Tibial nerve (tissue), 4 donors: ENCODE results near the gene KCNC3. TPM values are rescaled to one million over a fixed set of nuclear protein-coding genes. Genes with fewer than 3 reads are reported as not detected.

Experiments
- DNase-seq, 2 donors: peaks; one replicate each; pipeline ENCODE4 v3.0.0-alpha.2; 2019; ENCODE audit warnings: low spot score in 2 of 2
- H3K27ac ChIP-seq, 4 donors: fragments of 200-600 bp; sonication (generic) in 3 of 4; one replicate each; pipeline ENCODE4 v1.5.1; 2017 to 2019; ENCODE audit warnings: mild to moderate bottlenecking in 1 of 4
- H3K27me3 ChIP-seq, 2 donors: fragments of 200-600 bp; sonication (generic) in 1 of 2; one replicate each; pipeline versions ENCODE4 v1.5.1 to v1.6.0; 2017 to 2019
- H3K36me3 ChIP-seq, 3 donors: fragments of 200-600 bp; sonication (generic); one replicate each; pipeline ENCODE4 v1.5.1; 2018 to 2019
- H3K4me1 ChIP-seq, 4 donors: fragments of 200-600 bp; sonication (generic) in 3 of 4; one replicate each; pipeline ENCODE4 v1.5.1; 2017 to 2019
- H3K4me3 ChIP-seq, 4 donors: fragments of 200-600 bp; sonication (generic) in 3 of 4; one replicate each; pipeline ENCODE4 v1.5.1; 2017 to 2019; ENCODE audit warnings: mild to moderate bottlenecking in 1 of 4, moderate library complexity in 1 of 4
- H3K9me3 ChIP-seq, 4 donors: fragments of 200-600 bp; sonication (generic) in 3 of 4; one replicate each; pipeline ENCODE4 v1.5.1; 2017 to 2019
- CTCF ChIP-seq, 5 experiments: fragments of 200-600 bp in 3 of 5; fragments of 450-650 bp in 2 of 5; sonication (generic) in 3 of 5; IDR thresholded peaks; one replicate each; pipeline ENCODE4 v1.5.1; 2016 to 2019; ENCODE audit warnings: antibody characterized with exemption in 5 of 5, mild to moderate bottlenecking in 3 of 5, moderate library complexity in 2 of 5
- EP300 ChIP-seq, 2 donors: sonication (generic); formaldehyde crosslinking; IDR thresholded peaks; one replicate each; pipeline ENCODE4 v1.6.1; 2017; ENCODE audit warnings: antibody characterized with exemption in 2 of 2, mild to moderate bottlenecking in 1 of 2
- POLR2A ChIP-seq, 2 donors: fragments of 450-650 bp; IDR thresholded peaks; one replicate each; pipeline ENCODE4 v1.6.1; 2017; ENCODE audit warnings: antibody characterized with exemption in 2 of 2, mild to moderate bottlenecking in 2 of 2, moderate library complexity in 2 of 2
- WGBS, 2 donors: methylation state at CpG; one replicate each; pipeline ENCODE4 v1.1.5; 2018; 5-methylcytosine and 5-hydroxymethylcytosine counted together
- total RNA-seq, 4 donors: library from RNA; depleted of rRNA; stranded (reverse); fragments of >200 nt; gene quantifications; one replicate each; pipeline ENCODE4 v1.1.0, GENCODE V29; 2016

KCNC3 gene
- 1 to 10 TPM in 1 of 4 donors, under 1 TPM in 3; 0.21 to 1.2 (median 0.71) TPM for total RNA-seq

DNA sequence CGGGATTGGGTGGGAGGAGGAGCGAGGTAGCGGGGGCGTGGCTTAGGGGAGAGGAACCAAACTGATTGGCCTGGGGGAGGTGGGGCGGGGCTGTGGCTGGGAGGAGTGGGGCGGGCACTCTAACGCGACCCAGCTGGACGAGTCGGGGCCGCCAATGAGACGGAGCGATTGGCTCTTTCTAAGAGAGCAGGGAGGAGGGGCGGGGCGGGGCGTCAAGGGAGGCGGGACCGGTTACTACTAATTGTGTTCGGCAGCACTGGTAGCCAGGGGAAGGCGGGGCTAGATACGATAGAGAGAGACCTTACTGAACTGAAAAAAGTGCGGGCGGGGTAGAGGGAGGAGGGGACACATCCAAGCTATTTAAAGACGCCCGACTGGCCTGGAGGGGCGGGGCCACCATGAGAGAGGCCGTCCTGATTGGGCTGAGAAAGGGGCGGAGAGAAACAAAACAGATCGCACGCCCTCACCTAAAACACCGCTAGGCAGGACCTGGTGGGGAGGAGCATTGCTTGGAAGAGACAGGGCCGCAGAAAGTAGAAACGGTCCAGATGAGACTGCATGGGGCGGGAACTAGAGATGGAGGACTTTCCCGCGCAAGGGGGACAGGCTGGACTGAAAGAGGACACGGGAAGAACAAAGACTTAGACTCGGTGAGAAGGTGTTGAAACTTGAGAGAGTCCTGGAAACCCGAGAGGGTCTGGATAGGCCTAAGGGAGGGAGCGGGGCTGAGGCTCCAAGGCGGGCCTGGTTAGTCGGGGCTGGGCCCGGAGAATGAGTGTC lies at the start of gene KCNC3:
TSS of gene KCNC3 (minus strand) at position 232 of the 780 bp plus-strand sequence. CDS start 295 bp downstream, outside the sequence.
- H3K36me3 ChIP-seq: no peaks in the 10 kb centered on the region
- WGBS, 2 donors: 1 to 2% methylated on average over 37 to 43 of the region's 43 CpGs
- no peaks in the 10 kb centered on the region for H3K9me3 ChIP-seq
- peak within 1 kb of the TSS in 3 of 4 donors; percentile 19 to 48 (median 23) for H3K4me3 ChIP-seq
- peaks cover 0 to 77% of the 10 kb centered on the region in 2 donors for H3K27me3 ChIP-seq
- H3K4me1 ChIP-seq: peaks cover 0 to 68% (median 19%) of the 10 kb centered on the region in 4 donors
- peak; percentile 90 to 94 for DNase-seq
- H3K27ac ChIP-seq: peak within 1 kb of the TSS; percentile 28 to 81 (median 70)
- peak in 1 of 2 donors; percentile 59 for TF ChIP-seq POLR2A (IDR thresholded peaks at IDR 0.05)
- TF ChIP-seq EP300 (IDR thresholded peaks at IDR 0.05): peak in 1 of 2 donors; percentile 67
- TF ChIP-seq CTCF (IDR thresholded peaks at IDR 0.05): no peak

GRCh38 chr19:50378863-50379236 lies 49.7 kb upstream of the KCNC3 start:
- 95 to 96% methylated on average over 7 to 8 of the region's 10 CpGs for WGBS, 2 donors
- no peak for TF ChIP-seq EP300 (IDR thresholded peaks at IDR 0.05)
- TF ChIP-seq POLR2A (IDR thresholded peaks at IDR 0.05): no peak
- no peak for TF ChIP-seq CTCF (IDR thresholded peaks at IDR 0.05)
- Histone ChIP-seq H3K4me3 (no peak overlapping the region), H3K9me3 (no peaks in the 10 kb centered on the region), H3K36me3 (peaks cover 0 to 63% (median 24%) of the 10 kb centered on the region in 3 donors), H3K27me3 (no peaks in the 10 kb centered on the region), H3K4me1 (peaks cover 0 to 61% (median 23%) of the 10 kb centered on the region in 4 donors), H3K27ac (peak overlapping the region in 1 of 4 donors; percentile 70)
- no peak for DNase-seq

DNA sequence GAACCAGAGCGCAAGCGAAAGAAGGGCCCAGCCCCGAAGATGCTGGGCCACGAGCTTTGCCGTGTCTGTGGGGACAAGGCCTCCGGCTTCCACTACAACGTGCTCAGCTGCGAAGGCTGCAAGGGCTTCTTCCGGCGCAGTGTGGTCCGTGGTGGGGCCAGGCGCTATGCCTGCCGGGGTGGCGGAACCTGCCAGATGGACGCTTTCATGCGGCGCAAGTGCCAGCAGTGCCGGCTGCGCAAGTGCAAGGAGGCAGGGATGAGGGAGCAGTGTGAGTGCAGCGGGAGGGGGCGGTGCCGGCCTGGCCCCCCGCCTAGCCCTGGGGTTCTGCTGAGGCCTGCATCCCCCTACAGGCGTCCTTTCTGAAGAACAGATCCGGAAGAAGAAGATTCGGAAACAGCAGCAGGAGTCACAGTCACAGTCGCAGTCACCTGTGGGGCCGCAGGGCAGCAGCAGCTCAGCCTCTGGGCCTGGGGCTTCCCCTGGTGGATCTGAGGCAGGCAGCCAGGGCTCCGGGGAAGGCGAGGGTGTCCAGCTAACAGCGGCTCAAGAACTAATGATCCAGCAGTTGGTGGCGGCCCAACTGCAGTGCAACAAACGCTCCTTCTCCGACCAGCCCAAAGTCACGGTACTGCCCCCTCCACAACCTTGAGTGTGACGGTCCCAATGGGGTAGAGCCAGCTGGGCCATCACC lies 49.1 kb upstream of the KCNC3 start:
- peak overlapping the region in 1 of 4 donors; percentile 70 for H3K27ac ChIP-seq
- H3K9me3 ChIP-seq: no peaks in the 10 kb centered on the region
- no peak for TF ChIP-seq EP300 (IDR thresholded peaks at IDR 0.05)
- no peak for TF ChIP-seq CTCF (IDR thresholded peaks at IDR 0.05)
- no peak for TF ChIP-seq POLR2A (IDR thresholded peaks at IDR 0.05)
- H3K4me1 ChIP-seq: peaks cover 0 to 56% (median 23%) of the 10 kb centered on the region in 4 donors
- peaks cover 0 to 63% (median 24%) of the 10 kb centered on the region in 3 donors for H3K36me3 ChIP-seq
- DNase-seq: no peak
- H3K4me3 ChIP-seq: no peak overlapping the region
- 91 to 92% methylated on average over 31 to 36 of the region's 36 CpGs for WGBS, 2 donors
- no peaks in the 10 kb centered on the region for H3K27me3 ChIP-seq

DNA sequence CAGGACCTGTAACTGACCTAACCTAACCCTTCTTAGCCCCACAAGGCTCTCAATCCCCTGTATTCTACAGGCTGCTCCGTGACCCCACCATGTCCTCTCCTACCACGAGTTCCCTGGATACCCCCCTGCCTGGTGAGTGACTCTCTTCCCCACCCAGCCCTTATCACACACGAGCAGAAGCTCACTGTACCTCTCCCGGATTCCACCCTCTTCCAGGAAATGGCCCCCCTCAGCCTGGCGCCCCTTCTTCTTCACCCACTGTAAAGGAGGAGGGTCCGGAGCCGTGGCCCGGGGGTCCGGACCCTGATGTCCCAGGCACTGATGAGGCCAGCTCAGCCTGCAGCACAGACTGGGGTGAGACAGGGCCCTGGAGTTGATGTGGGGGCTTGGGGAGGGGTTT lies 48.3 kb upstream of the KCNC3 start:
- 76 to 78% methylated on average over 9 of the region's 9 CpGs for WGBS, 2 donors
- peaks cover 0 to 55% (median 24%) of the 10 kb centered on the region in 3 donors for H3K36me3 ChIP-seq
- no peak overlapping the region for H3K4me3 ChIP-seq
- no peak for DNase-seq
- no peaks in the 10 kb centered on the region for H3K9me3 ChIP-seq
- H3K4me1 ChIP-seq: peaks cover 0 to 55% (median 23%) of the 10 kb centered on the region in 4 donors
- no peaks in the 10 kb centered on the region for H3K27me3 ChIP-seq
- TF ChIP-seq POLR2A (IDR thresholded peaks at IDR 0.05): no peak
- no peak for TF ChIP-seq CTCF (IDR thresholded peaks at IDR 0.05)
- peak overlapping the region in 3 of 4 donors; percentile 98 to 100 (median 99) for H3K27ac ChIP-seq
